HCT116 (cell line): Measurements from ENCODE around the gene MAGED1.

ENCODE experiments used
- EZH2 ChIP-seq: fragments of 200-600 bp; sonication (generic); IDR thresholded peaks from 2 replicates; pipeline ENCODE4 v1.6.1; 2017; ENCODE audit warnings: antibody characterized with exemption, mixed run types
- JUND ChIP-seq: IDR thresholded peaks from 2 replicates; pipeline ENCODE4 v1.6.1; 2012
- POLR2A ChIP-seq: IDR thresholded peaks from 2 replicates; pipeline ENCODE4 v1.7.0; 2011; ENCODE audit warnings: borderline replicate concordance; ENCODE audit not compliant: insufficient read depth, insufficient read length; ENCODE audit errors: extremely low read depth
- SP1 ChIP-seq: IDR thresholded peaks from 2 replicates; pipeline ENCODE4 v1.6.1; 2012; ENCODE audit warnings: low read depth

GRCh38 chrX:51860679-51861078 lies 32.7 kb upstream of the MAGED1 start:
- no peak for TF ChIP-seq EZH2
- TF ChIP-seq POLR2A = no peak
- no peak for TF ChIP-seq SP1
- TF ChIP-seq JUND = no peak
